Pericardium fibroblast (primary cell): ENCODE measurements around the gene FAM24B. TPM values are rescaled to one million over a fixed set of nuclear protein-coding genes. Genes with fewer than 3 reads are reported as not detected.

Experiments
- total RNA-seq: library from RNA; depleted of rRNA; stranded (reverse); fragments of >200 nt; gene quantifications from 2 replicates; pipeline ENCODE4 v1.2.3, GENCODE V29; 2015

The FAM24B gene
- total RNA-seq = 0.68 and 3.2 TPM in 2 replicates

GRCh38 chr10:122879339-122880273, at the start of gene FAM24B:
Gene FAM24B, minus strand, starts transcription at chr10:122879581. Its CDS starts 29,066 bp downstream, at chr10:122850515.

DNA sequence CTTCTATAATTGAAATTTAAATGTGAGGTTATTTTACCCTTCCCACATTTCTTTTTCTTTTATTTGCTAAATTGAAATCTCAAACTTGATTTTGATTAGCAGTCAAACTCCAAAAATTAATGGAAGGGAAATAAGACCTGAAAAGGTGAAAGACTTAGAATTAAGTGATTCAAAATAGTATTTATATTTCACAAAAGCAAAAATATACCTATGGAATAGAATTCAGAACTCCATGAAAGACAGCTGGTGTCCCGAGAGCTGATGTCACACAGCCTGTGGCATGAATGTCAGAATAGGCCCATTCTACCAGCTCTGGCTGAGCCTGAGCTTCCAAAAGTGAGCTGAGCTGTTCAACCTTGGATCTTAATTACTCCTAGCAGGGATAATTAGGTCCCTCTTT, 30.9 kb upstream of the FAM24B start, which contains the start of gene FAM24A:
Gene FAM24A, plus strand, starts transcription at position 301 of the 400 bp plus-strand sequence. CDS start 1,025 bp downstream, outside the sequence.

GRCh38 chr10:122845783-122846332, 33.5 kb downstream of the FAM24B start, which contains the start of gene CUZD1:
Gene CUZD1, minus strand, starts transcription at chr10:122845857. Its CDS starts 14 bp downstream, at chr10:122845843.

Other genes with a start within 250 kb of the FAM24B start
- gene C10orf120, start 179.7 kb downstream of the FAM24B start, total RNA-seq = not detected in 2 replicates
- gene CUZD1, start 33.7 kb downstream of the FAM24B start, total RNA-seq = 0.85 TPM in 1 of 2 replicates, not detected in the other
- not detected in 2 replicates for gene FAM24A, start 31.0 kb upstream of the FAM24B start, total RNA-seq
- gene C10orf88, start 74.6 kb upstream of the FAM24B start, total RNA-seq = 3.7 and 9.5 TPM in 2 replicates
- gene PSTK, start 100.8 kb upstream of the FAM24B start, total RNA-seq = 5.6 and 5.8 TPM in 2 replicates
- gene IKZF5, start 129.2 kb upstream of the FAM24B start, total RNA-seq = 1.4 and 1.5 TPM in 2 replicates
- gene ACADSB, start 129.4 kb upstream of the FAM24B start, total RNA-seq = 3.4 and 6.2 TPM in 2 replicates